Measurements from ENCODE around the gene CACNB4. TPM values are rescaled to one million over a fixed set of nuclear protein-coding genes. Genes with fewer than 3 reads are reported as not detected.
"Not testable (repeated sequence)": the region's sequence is repeated elsewhere in the genome, so short reads cannot be mapped to it uniquely, and the experiment has no call there.

Gene CACNB4
- total and polyA plus RNA-seq, 10 of the 15 experiments (the other 5 are each of a cell fraction or from before 2014, with no cell fraction given), result 2.0 to 21.6 (median 9.3) TPM

DNA sequence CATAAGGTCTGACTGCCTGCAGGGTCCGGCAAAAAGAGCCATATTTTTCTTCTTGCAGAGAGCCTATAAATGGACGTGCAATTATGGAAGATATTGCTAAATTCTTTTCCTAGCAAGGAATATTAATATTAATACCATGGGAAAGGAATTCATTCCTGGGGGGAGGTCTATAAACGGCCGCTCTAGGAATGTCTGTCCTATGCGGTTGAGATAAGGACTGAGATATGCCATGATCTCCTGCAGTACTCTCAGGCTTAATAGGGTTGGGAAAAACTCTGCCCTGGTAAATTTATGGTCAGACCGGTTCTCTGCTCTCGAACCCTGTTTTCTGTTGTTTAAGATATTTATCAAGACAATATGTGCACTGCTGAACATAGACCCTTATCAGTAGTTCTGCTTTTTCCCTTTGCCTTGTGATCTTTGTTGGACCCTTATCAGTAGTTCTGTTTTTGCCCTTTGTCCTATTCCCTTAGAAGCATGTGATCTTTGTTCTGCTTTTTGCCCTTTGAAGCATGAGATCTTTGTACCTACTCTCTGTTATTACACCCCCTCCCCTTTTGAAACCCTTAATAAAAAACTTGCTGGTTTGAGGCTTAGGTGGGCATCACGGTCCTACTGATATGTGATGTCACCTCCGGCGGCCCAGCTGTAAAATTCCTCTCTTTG, 156.2 kb downstream of the CACNB4 start:
- ATAC-seq; H3K36me3 ChIP-seq (ENCODE audit: control insufficient read depth in 2 of 2, insufficient read depth in 2 of 2, low read length in 1 of 2); POLR2A ChIA-PET; BruUV-seq (replicated peaks); H3K79me2 ChIP-seq (ENCODE audit: control insufficient read depth, insufficient read depth, low read length); H3K4me1 ChIP-seq (ENCODE audit: control insufficient read depth, insufficient read depth, low read length); H2AFZ ChIP-seq (ENCODE audit: control insufficient read depth, low read depth, low read length); DNase-seq (ENCODE audit: low read depth, low spot score); in situ Hi-C loops (cut with MboI); H3K9ac ChIP-seq (ENCODE audit: control insufficient read depth, insufficient read depth, low read length); CTCF ChIA-PET; H3K4me2 ChIP-seq (ENCODE audit: control insufficient read depth, insufficient read depth); H3K9me3 ChIP-seq (replicated peaks; ENCODE audit: control insufficient read depth, insufficient read depth, low read length); FAIRE-seq; RAD21 ChIA-PET (ENCODE audit: unreplicated experiment); H3K4me3 ChIP-seq; H3K27me3 ChIP-seq (replicated peaks in 1 of 2; ENCODE audit: control insufficient read depth in 2 of 2, insufficient read depth in 2 of 2, low read length in 1 of 2); H3K27ac ChIP-seq (ENCODE audit: control insufficient read depth, insufficient read depth); H4K20me1 ChIP-seq (ENCODE audit: control insufficient read depth, insufficient read depth): not testable (repeated sequence)
- SMC1A ChIA-PET (ENCODE audit: uncharacterized antibody, unreplicated experiment), result interaction anchor here (1.6 kb wide), 1 partner anchor 15 kb away, joined by 4 read pairs; no protein-coding TSS in a partner anchor
- intact Hi-C loops (cut with micrococcal nuclease; ENCODE audit: unreplicated experiment), result loop anchor here (10.0 kb wide), 1 partner anchor 328 kb away; no protein-coding TSS in a partner anchor
- 83% methylated on average over 10 of the region's 10 CpGs for WGBS (ENCODE audit: insufficient coverage, insufficient replicate concordance, low lambda C conversion rate, missing lambda C conversion rate)

DNA sequence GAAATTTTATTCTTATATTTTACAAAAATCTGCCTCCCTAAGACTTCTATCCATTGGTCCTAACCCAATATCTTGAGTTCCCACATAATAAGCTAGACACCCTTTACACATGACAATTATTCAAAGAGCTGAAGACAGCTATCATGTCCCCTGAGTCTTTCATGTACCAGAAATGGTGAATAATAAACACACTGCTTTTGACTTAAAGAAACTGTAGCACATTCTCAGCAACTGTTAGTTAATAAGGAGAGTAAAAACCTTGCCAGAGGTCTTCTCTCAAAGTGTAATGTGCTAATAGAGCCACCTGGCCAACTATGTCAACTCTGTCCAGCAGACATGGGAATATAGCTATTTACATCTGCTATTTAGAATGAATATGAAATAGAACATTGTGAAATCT, 160.9 kb downstream of the CACNB4 start:
- Histone ChIP-seq H3K9me3 (replicated peaks; ENCODE audit: control insufficient read depth, insufficient read depth, low read length) (no peaks in the 10 kb centered on the region; the same call in 2 of the 3 replicates), H3K4me2 (ENCODE audit: control insufficient read depth, insufficient read depth) (no peak overlapping the region), H3K4me1 (ENCODE audit: control insufficient read depth, insufficient read depth, low read length) (no peaks in the 10 kb centered on the region), H3K27ac (ENCODE audit: control insufficient read depth, insufficient read depth) (no peak overlapping the region), H4K20me1 (ENCODE audit: control insufficient read depth, insufficient read depth) (no peaks in the 10 kb centered on the region), H2AFZ (ENCODE audit: control insufficient read depth, low read depth, low read length) (no peak overlapping the region), H3K9ac (ENCODE audit: control insufficient read depth, insufficient read depth, low read length) (no peak overlapping the region), H3K27me3 (replicated peaks in 1 of 2; ENCODE audit: control insufficient read depth in 2 of 2, insufficient read depth in 2 of 2, low read length in 1 of 2) (no peaks in the 10 kb centered on the region; a peak in 1 of 4 replicates), H3K79me2 (ENCODE audit: control insufficient read depth, insufficient read depth, low read length) (no peaks in the 10 kb centered on the region), H3K36me3 (ENCODE audit: control insufficient read depth in 2 of 2, insufficient read depth in 2 of 2, low read length in 1 of 2) (no peaks in the 10 kb centered on the region), H3K4me3 (no peak overlapping the region)
- DNase-seq (ENCODE audit: low read depth, low spot score), result no peak
- FAIRE-seq, result no peak
- ChIA-PET CTCF (no interaction called here), POLR2A (no interaction called here), SMC1A (ENCODE audit: uncharacterized antibody, unreplicated experiment) (interaction anchor here (0.5 to 1.2 kb wide), 2 partner anchors 10 to 1210 kb away, joined by 3 read pairs; no protein-coding TSS in a partner anchor), RAD21 (ENCODE audit: unreplicated experiment) (no interaction called here)
- intact Hi-C loops (cut with micrococcal nuclease; ENCODE audit: unreplicated experiment) (no loop called here), in situ Hi-C loops (cut with MboI) (no loop called here)
- ATAC-seq, result no peak
- no TSS peak for BruUV-seq (replicated peaks)
- TF ChIP-seq CBFB (IDR thresholded peaks at IDR 0.05; ENCODE audit: low read depth) (no peak), STAT1 (conservative IDR thresholded peaks at IDR 0.05) (no peak), WRNIP1 (IDR thresholded peaks at IDR 0.05; ENCODE audit: borderline replicate concordance, low read depth, low read length) (no peak), ZZZ3 (IDR thresholded peaks at IDR 0.05; ENCODE audit: control insufficient read depth, insufficient read length, low read depth) (no peak), ZSCAN29 (IDR thresholded peaks at IDR 0.05) (no peak), NFYB (IDR thresholded peaks at IDR 0.05; ENCODE audit: insufficient read depth, low read depth, low read length) (no peak), CREB1 (IDR thresholded peaks at IDR 0.05; ENCODE audit: low read depth) (no peak), GABPA (IDR thresholded peaks at IDR 0.05; ENCODE audit: low read depth) (no peak)
- TF ChIP-seq, protein P1, sequence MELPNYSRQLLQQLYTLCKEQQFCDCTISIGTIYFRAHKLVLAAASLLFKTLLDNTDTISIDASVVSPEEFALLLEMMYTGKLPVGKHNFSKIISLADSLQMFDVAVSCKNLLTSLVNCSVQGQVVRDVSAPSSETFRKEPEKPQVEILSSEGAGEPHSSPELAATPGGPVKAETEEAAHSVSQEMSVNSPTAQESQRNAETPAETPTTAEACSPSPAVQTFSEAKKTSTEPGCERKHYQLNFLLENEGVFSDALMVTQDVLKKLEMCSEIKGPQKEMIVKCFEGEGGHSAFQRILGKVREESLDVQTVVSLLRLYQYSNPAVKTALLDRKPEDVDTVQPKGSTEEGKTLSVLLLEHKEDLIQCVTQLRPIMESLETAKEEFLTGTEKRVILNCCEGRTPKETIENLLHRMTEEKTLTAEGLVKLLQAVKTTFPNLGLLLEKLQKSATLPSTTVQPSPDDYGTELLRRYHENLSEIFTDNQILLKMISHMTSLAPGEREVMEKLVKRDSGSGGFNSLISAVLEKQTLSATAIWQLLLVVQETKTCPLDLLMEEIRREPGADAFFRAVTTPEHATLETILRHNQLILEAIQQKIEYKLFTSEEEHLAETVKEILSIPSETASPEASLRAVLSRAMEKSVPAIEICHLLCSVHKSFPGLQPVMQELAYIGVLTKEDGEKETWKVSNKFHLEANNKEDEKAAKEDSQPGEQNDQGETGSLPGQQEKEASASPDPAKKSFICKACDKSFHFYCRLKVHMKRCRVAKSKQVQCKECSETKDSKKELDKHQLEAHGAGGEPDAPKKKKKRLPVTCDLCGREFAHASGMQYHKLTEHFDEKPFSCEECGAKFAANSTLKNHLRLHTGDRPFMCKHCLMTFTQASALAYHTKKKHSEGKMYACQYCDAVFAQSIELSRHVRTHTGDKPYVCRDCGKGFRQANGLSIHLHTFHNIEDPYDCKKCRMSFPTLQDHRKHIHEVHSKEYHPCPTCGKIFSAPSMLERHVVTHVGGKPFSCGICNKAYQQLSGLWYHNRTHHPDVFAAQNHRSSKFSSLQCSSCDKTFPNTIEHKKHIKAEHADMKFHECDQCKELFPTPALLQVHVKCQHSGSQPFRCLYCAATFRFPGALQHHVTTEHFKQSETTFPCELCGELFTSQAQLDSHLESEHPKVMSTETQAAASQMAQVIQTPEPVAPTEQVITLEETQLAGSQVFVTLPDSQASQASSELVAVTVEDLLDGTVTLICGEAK (IDR thresholded peaks at IDR 0.05; ENCODE audit: borderline replicate concordance), result no peak
- TF ChIP-seq, protein P2, sequence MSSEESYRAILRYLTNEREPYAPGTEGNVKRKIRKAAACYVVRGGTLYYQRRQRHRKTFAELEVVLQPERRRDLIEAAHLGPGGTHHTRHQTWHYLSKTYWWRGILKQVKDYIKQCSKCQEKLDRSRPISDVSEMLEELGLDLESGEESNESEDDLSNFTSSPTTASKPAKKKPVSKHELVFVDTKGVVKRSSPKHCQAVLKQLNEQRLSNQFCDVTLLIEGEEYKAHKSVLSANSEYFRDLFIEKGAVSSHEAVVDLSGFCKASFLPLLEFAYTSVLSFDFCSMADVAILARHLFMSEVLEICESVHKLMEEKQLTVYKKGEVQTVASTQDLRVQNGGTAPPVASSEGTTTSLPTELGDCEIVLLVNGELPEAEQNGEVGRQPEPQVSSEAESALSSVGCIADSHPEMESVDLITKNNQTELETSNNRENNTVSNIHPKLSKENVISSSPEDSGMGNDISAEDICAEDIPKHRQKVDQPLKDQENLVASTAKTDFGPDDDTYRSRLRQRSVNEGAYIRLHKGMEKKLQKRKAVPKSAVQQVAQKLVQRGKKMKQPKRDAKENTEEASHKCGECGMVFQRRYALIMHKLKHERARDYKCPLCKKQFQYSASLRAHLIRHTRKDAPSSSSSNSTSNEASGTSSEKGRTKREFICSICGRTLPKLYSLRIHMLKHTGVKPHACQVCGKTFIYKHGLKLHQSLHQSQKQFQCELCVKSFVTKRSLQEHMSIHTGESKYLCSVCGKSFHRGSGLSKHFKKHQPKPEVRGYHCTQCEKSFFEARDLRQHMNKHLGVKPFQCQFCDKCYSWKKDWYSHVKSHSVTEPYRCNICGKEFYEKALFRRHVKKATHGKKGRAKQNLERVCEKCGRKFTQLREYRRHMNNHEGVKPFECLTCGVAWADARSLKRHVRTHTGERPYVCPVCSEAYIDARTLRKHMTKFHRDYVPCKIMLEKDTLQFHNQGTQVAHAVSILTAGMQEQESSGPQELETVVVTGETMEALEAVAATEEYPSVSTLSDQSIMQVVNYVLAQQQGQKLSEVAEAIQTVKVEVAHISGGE (CRISPR knock-in tag; IDR thresholded peaks at IDR 0.05), result no peak
